GM21526 (cell line): ENCODE data around the gene TMCO4.

Source experiments
- ATAC-seq: cut with Tn5 transposase; IDR thresholded peaks from one replicate; pipeline ENCODE4 v1.9.1; 2021; ENCODE audit warnings: moderate library complexity; ENCODE audit not compliant: unreplicated experiment, low FRiP score

The TMCO4 gene

GRCh38 chr1:19689085-19689757, 110.5 kb downstream of the TMCO4 start:
- ATAC-seq, result no peak

GRCh38 chr1:19688041-19688842, 111.5 kb downstream of the TMCO4 start:
- no peak for ATAC-seq

DNA sequence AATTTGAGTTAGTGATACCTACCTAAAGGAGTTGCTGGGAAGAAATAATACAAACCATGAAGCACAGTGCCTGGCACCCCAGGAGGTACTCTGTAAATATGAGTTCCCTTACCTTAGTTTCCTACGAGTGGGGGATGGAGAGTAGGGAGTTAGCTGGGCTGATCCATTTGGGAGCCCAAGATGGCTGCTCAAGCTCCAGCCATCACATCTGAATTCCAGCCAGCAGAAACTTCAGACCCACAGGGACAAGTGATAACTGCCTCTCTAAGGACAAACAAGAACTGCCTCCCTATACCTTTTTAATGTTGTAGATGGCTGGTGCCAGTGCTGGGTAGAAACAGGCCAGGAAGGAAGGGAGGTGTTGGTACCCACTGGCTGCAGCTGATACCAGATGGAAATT, 112.3 kb downstream of the TMCO4 start:
- ATAC-seq, result no peak

- no peak for ATAC-seq
These were observed 113.7 kb downstream of the TMCO4 start for GRCh38 chr1:19685994-19686393.

GRCh38 chr1:19684677-19685076, 115.0 kb downstream of the TMCO4 start:
- ATAC-seq, result no peak

DNA sequence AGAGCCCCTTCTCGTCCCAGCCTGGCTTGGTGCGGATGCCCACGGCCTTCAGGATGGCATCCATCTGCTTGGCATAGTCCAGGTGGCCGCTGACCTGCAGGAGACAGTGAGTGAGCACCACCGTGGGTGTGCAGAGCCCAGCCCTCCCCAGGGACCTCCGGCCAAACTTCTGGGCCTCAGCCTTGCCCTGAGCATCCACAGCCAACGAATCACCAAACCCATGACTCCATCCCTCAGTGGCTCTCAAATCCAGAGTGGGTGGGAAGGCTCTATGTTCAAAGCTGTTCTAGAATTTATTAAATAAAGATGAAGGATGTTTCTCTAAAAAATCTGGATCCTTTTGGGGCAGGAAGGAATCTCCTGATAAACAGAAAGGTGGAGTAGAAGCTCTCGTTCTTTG, 116.4 kb downstream of the TMCO4 start:
- no peak for ATAC-seq

GRCh38 chr1:19682901-19683300, 116.8 kb downstream of the TMCO4 start:
- no peak for ATAC-seq

GRCh38 chr1:19682257-19682656, 117.5 kb downstream of the TMCO4 start:
- ATAC-seq, result no peak

DNA sequence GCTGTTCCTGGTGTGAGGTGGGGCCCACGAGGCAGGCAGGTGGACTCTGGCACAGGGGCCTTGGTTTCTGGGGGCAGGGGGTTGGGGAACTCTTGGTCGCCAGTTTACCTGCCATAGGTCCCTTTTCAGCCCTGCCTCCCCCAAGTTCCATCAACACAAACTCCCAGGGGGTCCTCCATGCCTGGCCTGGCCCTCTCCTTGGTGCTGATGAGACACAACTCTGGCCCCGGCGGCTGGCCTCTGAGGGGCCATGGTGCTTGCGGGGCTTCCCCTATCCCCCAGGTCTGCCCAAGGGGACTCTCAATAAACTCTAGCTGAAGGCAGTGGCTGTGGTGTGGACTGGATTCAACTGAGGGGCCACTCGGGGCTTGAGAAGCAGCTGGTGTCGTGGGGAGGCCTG, 119.1 kb downstream of the TMCO4 start:
- ATAC-seq, result no peak

GRCh38 chr1:19679691-19680090, 120.0 kb downstream of the TMCO4 start:
- no peak for ATAC-seq

GRCh38 chr1:19678931-19679453, 120.7 kb downstream of the TMCO4 start:
- no peak for ATAC-seq

GRCh38 chr1:19678493-19678892, 121.2 kb downstream of the TMCO4 start:
- no peak for ATAC-seq

GRCh38 chr1:19676438-19676922, 123.2 kb downstream of the TMCO4 start:
- no peak for ATAC-seq

DNA sequence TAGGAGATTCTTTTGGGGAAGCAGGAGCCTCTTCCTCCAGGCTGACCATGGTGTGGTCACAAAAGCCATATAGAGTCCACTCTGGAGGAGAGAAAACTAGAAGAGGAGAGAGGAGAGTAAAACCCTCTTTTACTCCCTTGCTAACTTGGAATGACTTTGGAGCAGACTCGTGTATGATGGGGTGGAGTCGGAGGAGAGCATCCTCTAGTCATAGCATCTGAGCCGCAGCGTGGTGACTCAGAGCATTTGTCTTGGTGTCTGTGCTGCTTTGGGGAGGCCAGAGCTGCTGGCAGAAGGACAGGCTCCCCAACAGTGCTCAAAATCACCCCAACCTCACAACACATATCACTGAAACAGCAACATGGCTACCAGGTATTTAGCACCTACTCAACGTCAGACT, 123.9 kb downstream of the TMCO4 start:
- ATAC-seq, result no peak

- no peak for ATAC-seq
These were observed 127.5 kb downstream of the TMCO4 start for GRCh38 chr1:19672237-19672636.

GRCh38 chr1:19670787-19671186, 128.9 kb downstream of the TMCO4 start:
- no peak for ATAC-seq

GRCh38 chr1:19668888-19669287, 130.8 kb downstream of the TMCO4 start:
- ATAC-seq, result no peak

DNA sequence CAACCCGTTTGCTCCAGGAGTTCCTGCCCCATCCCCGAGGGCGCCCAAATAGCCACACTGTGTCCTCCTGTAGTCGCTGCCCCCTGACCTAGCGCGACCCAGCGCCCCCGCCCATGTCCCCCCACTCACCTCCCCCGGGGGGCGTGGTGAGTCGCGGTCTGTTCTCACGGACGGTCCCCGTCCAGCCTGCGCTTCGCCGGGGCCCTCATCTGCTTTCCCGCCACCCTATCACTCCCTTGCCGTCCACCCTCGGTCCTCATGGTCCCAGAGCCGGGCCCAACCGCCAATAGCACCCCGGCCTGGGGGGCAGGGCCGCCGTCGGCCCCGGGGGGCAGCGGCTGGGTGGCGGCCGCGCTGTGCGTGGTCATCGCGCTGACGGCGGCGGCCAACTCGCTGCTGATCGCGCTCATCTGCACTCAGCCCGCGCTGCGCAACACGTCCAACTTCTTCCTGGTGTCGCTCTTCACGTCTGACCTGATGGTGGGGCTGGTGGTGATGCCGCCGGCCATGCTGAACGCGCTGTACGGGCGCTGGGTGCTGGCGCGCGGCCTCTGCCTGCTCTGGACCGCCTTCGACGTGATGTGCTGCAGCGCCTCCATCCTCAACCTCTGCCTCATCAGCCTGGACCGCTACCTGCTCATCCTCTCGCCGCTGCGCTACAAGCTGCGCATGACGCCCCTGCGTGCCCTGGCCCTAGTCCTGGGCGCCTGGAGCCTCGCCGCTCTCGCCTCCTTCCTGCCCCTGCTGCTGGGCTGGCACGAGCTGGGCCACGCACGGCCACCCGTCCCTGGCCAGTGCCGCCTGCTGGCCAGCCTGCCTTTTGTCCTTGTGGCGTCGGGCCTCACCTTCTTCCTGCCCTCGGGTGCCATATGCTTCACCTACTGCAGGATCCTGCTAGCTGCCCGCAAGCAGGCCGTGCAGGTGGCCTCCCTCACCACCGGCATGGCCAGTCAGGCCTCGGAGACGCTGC, 133.9 kb downstream of the TMCO4 start:
- ATAC-seq, result no peak

DNA sequence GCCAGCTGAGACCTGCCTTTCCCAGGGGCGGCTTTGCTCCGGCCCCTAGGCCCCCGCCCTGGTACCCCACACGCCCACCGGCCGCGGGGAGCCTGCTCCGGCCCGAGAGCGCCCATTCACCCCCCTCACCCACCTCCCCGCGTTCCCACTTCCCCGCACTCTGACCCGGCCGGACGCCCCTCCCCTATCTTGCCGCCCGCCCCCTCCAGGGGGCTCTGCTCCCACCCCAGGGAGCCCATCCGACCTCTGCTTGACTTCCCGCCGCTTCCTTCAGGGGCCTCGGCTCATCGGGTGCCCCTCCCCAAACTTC, 134.6 kb downstream of the TMCO4 start:
- no peak for ATAC-seq

GRCh38 chr1:19664453-19665185, 135.1 kb downstream of the TMCO4 start, which contains the start of gene HTR6:
TSS of gene HTR6 (plus strand) at chr1:19664875. CDS start at chr1:19665754, 879 bp downstream.
- ATAC-seq, result no peak
